ENCODE measurements around the gene ZNF619. TPM values are rescaled to one million over a fixed set of nuclear protein-coding genes. Genes with fewer than 3 reads are reported as not detected.

ZNF619 gene
- total RNA-seq, 1 experiment from 2014 or later, result 4.2 TPM

- peak; percentile 72 for DNase-seq (ENCODE audit: extremely low read depth, low read depth)
Measured at GRCh38 chr3:40524568-40525285, 47.8 kb downstream of the ZNF619 start, which contains the start of gene ZNF621. Gene ZNF621, plus strand, starts transcription at chr3:40524960. Its CDS starts 881 bp downstream, at chr3:40525841.

GRCh38 chr3:40528426-40528825, 51.5 kb downstream of the ZNF619 start:
- no peak for DNase-seq (ENCODE audit: extremely low read depth, low read depth)

- DNase-seq (ENCODE audit: extremely low read depth, low read depth), result no peak
Measured at GRCh38 chr3:40532252-40532651, 55.3 kb downstream of the ZNF619 start.

GRCh38 chr3:40534283-40534682, 57.4 kb downstream of the ZNF619 start:
- no peak for DNase-seq (ENCODE audit: extremely low read depth, low read depth)

Small RNAs within 50 kb of the gene (small RNA-seq; reads per million reads assigned to genes)
- gene RNU5B-2P, result 0.97 to 14.2 reads per million in 2 experiments

Other genes starting within 250 kb of the ZNF619 start
- gene EIF1B, start 167.4 kb upstream of the ZNF619 start, total RNA-seq (2014; rRNA removed; shearing (Covaris generic)), result 25.6 and 29.2 TPM in 2 replicates
- not detected in 2 replicates for gene ENTPD3, start 89.9 kb upstream of the ZNF619 start, total RNA-seq (2014; rRNA removed; shearing (Covaris generic))
- 1,156 and 1,178 TPM in 2 replicates for gene RPL14, start 19.8 kb upstream of the ZNF619 start, total RNA-seq (2014; rRNA removed; shearing (Covaris generic))
- 2.2 and 5.1 TPM in 2 replicates for gene ZNF620, start 28.9 kb downstream of the ZNF619 start, total RNA-seq (2014; rRNA removed; shearing (Covaris generic))
- gene ZNF621, start 47.8 kb downstream of the ZNF619 start, total RNA-seq (2014; rRNA removed; shearing (Covaris generic)), result 20.5 and 23.2 TPM in 2 replicates